SU-DHL-6 (cell line): ENCODE results near the gene FBXO44.

Experiments used
- H2AFZ ChIP-seq: fragments of 200-600 bp; sonication (generic); 2 replicates; pipeline ENCODE4 v1.6.1; 2014; ENCODE audit warnings: low read depth, mild to moderate bottlenecking, moderate library complexity, mixed read lengths, antibody characterized with exemption, low read length; ENCODE audit not compliant: severe bottlenecking
- H3F3A ChIP-seq: fragments of 200-600 bp; shearing (Covaris generic); 2 replicates; pipeline ENCODE4 v1.6.0; 2016; ENCODE audit warnings: antibody characterized with exemption, mild to moderate bottlenecking; ENCODE audit not compliant: insufficient read depth
- H3K27ac ChIP-seq: fragments of 200-600 bp; sonication (generic); 2 replicates; pipeline ENCODE4 v1.5.1; 2016; ENCODE audit warnings: low read depth, mild to moderate bottlenecking, low read length, moderate library complexity, mixed read lengths
- H3K27me3 ChIP-seq: fragments of 200-600 bp; sonication (generic), shearing (Covaris generic); 2 replicates; pipeline ENCODE4 v1.6.0; 2014; ENCODE audit warnings: mild to moderate bottlenecking, low read length
- H3K36me3 ChIP-seq: fragments of 200-600 bp; sonication (generic); 2 replicates; pipeline ENCODE4 v1.6.1; 2014; ENCODE audit warnings: mild to moderate bottlenecking, low read length, mixed read lengths
- H3K4me2 ChIP-seq: fragments of 300-600, 200-600 bp; shearing (Covaris generic), sonication (generic); 2 replicates; pipeline ENCODE4 v1.6.0; 2014; ENCODE audit warnings: low read length, low read depth, mild to moderate bottlenecking; ENCODE audit not compliant: poor library complexity, severe bottlenecking
- H3K4me3 ChIP-seq: fragments of 200-600 bp; sonication (generic); 2 replicates; pipeline ENCODE4 v1.5.1; 2014; ENCODE audit warnings: antibody characterized with exemption, low read length, mild to moderate bottlenecking, mixed read lengths; ENCODE audit not compliant: insufficient read depth, poor library complexity, severe bottlenecking
- H3K79me2 ChIP-seq: fragments of 200-600 bp; sonication (generic); 2 replicates; pipeline ENCODE4 v1.6.1; 2014; ENCODE audit warnings: mild to moderate bottlenecking, low read length, moderate library complexity; ENCODE audit not compliant: insufficient read depth
- H3K9ac ChIP-seq: fragments of 200-600 bp; sonication (generic); 2 replicates; pipeline ENCODE4 v1.7.0; 2014; ENCODE audit warnings: mild to moderate bottlenecking, low read length
- H3K9me2 ChIP-seq: fragments of 200-600 bp; sonication (generic); replicated peaks from 2 replicates; pipeline ENCODE4 v1.6.1; 2014; ENCODE audit warnings: low read length; ENCODE audit not compliant: insufficient read depth
- H3K9me3 ChIP-seq: fragments of 200-600 bp; sonication (generic); 2 replicates; pipeline ENCODE4 v1.6.1; 2014; ENCODE audit warnings: low read length, mixed read lengths; ENCODE audit not compliant: insufficient read depth
- H4K20me1 ChIP-seq: fragments of 200-600 bp; sonication (generic); 2 replicates; pipeline ENCODE4 v1.6.1; 2014; ENCODE audit warnings: low read depth, mild to moderate bottlenecking, antibody characterized with exemption, low read length, moderate library complexity, mixed read lengths
- EZH2phosphoT487 ChIP-seq: fragments of 200-600 bp; sonication (generic), shearing (Covaris generic); conservative IDR thresholded peaks from 2 replicates; pipeline ENCODE4 v1.6.1; 2018; ENCODE audit warnings: mild to moderate bottlenecking, antibody characterized with exemption, low read length, moderate library complexity, mixed read lengths
- TF ChIP-seq, protein P1 (sequence below): fragments of 200-600 bp; sonication (generic); IDR thresholded peaks from one replicate; pipeline ENCODE4 v1.5.1; 2017; ENCODE audit warnings: antibody characterized with exemption, mild to moderate bottlenecking, low read length, moderate library complexity; ENCODE audit not compliant: insufficient read depth, poor library complexity, severe bottlenecking

The FBXO44 gene

DNA sequence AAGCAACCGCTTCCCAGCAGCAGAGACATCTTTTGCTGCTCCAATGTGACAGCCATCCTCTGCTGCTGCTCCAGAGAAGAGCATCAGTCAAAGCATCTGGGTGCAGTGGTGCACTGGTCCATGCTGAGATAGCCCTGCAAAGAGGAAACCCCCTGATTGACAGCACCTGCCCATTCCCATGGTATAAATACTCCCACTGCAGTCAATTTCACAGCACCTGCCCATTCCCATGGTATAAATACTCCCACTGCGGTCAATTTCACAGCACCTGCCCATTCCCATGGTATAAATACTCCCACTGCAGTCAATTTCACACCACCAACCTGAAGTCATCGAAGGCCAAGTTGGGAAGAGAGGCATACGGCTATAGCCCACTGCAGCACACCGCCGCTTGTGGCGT is 25.9 kb upstream of the FBXO44 start:
- Histone ChIP-seq H3K4me2 (no peak overlapping the region), H3K9me2 (no peaks in the 10 kb centered on the region), H4K20me1 (no peaks in the 10 kb centered on the region), H3K9ac (no peak overlapping the region), H3K79me2 (no peaks in the 10 kb centered on the region), H3K9me3 (no peaks in the 10 kb centered on the region), H3K27me3 (no peaks in the 10 kb centered on the region), H3K4me3 (no peak overlapping the region), H3F3A (no peaks in the 10 kb centered on the region), H2AFZ (no peak overlapping the region), H3K27ac (no peak overlapping the region), H3K36me3 (no peaks in the 10 kb centered on the region)
- TF ChIP-seq, protein P1, sequence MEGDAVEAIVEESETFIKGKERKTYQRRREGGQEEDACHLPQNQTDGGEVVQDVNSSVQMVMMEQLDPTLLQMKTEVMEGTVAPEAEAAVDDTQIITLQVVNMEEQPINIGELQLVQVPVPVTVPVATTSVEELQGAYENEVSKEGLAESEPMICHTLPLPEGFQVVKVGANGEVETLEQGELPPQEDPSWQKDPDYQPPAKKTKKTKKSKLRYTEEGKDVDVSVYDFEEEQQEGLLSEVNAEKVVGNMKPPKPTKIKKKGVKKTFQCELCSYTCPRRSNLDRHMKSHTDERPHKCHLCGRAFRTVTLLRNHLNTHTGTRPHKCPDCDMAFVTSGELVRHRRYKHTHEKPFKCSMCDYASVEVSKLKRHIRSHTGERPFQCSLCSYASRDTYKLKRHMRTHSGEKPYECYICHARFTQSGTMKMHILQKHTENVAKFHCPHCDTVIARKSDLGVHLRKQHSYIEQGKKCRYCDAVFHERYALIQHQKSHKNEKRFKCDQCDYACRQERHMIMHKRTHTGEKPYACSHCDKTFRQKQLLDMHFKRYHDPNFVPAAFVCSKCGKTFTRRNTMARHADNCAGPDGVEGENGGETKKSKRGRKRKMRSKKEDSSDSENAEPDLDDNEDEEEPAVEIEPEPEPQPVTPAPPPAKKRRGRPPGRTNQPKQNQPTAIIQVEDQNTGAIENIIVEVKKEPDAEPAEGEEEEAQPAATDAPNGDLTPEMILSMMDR, result no peak
- TF ChIP-seq EZH2phosphoT487, result no peak

DNA sequence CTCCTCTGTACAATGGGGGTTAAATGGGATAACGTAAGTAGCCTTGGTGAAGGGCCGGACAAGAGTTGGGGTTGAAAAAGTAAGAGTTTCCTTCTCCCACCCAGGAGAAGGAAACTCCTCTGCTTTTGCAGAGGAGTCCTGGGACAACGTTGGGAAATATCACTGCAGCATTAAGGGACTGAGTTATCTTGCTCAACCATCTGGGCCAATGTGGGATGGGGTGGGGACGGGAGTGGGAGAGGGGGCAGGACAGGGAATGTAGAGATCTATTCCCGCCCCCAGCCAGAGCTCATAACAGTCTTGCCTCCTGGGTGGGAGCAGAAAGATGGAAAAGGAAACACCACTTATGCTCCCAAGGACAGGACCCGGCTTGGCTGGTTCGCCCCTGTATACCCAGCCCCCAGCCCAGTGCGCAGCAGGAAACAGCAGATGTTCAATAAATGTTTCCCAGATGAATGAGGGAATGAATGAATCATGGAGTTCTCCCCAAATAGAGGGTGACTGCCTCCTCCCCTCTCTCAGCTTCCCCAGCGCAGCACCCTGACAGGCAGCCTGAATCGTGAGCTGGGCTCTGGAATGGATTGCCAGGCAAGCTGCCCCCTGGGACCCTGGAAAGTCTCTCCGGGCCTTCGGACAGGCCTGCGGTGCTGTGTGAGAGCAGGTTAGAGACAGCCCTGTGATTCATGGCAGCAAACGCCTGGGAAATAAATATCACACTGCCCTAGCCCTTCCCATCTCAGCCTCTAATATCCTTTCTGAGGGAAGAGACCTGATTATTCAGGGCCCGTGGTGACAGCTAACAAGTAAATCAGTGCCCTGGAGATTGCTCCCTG is 25.3 kb upstream of the FBXO44 start:
- no peak overlapping the region for H3K27ac ChIP-seq
- no peaks in the 10 kb centered on the region for H4K20me1 ChIP-seq
- no peaks in the 10 kb centered on the region for H3K36me3 ChIP-seq
- H3K4me2 ChIP-seq, result no peak overlapping the region
- H3F3A ChIP-seq, result no peaks in the 10 kb centered on the region
- H3K9me3 ChIP-seq, result no peaks in the 10 kb centered on the region
- H2AFZ ChIP-seq, result no peak overlapping the region
- no peaks in the 10 kb centered on the region for H3K9me2 ChIP-seq
- no peak overlapping the region for H3K4me3 ChIP-seq
- TF ChIP-seq EZH2phosphoT487, result no peak
- TF ChIP-seq, protein P1, result no peak
- no peaks in the 10 kb centered on the region for H3K79me2 ChIP-seq
- no peaks in the 10 kb centered on the region for H3K27me3 ChIP-seq
- no peak overlapping the region for H3K9ac ChIP-seq

DNA sequence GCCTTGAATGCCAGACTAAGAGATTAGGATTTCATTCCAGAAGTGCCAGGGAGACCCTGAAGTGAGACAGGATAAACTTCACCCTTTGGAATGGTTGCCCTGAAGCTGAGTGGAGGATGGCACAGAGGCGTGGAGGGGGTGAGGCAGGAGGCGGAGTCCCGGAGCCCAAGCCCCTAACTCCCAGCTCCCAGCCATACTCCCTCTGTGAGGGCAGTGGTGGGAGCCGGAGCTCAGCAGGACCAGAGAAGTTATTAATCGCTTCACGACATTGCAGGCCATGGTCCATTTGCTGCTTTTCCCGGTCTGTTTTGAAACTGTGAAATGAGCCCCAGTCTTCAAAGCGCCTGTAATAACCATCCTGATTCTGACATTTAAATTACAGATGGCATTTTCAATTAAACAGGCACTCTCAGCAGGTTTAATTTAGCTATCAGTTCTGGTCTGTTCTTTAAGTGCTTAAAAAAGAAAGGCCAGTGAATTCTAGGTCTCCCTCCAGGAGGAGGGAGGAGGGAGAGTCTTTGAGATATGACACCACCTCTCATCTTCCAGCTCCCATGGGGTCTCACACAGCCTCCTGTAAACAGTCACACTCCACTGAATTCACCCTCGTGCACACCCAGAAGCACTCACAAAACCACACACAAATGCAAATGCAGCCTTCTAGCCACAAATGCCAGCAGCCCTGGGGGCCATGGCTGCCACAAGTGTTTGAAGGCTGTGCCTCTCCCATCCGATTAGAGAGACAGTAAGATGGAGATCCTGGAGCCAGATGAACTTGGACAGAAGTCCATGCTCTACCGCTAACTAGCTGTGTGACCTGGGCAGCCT is 20.1 kb upstream of the FBXO44 start:
- Histone ChIP-seq H2AFZ (no peak overlapping the region), H3F3A (no peaks in the 10 kb centered on the region), H3K4me3 (no peak overlapping the region), H3K9ac (no peak overlapping the region), H3K4me2 (no peak overlapping the region), H3K9me3 (no peaks in the 10 kb centered on the region), H3K27ac (no peak overlapping the region), H3K79me2 (no peaks in the 10 kb centered on the region), H3K36me3 (no peaks in the 10 kb centered on the region), H4K20me1 (no peaks in the 10 kb centered on the region), H3K9me2 (no peaks in the 10 kb centered on the region), H3K27me3 (no peaks in the 10 kb centered on the region)
- TF ChIP-seq, protein P1, result no peak
- no peak for TF ChIP-seq EZH2phosphoT487
